D721Med (cell line): ENCODE data around the gene PPP1R12C.

ENCODE experiments used
- DNase-seq: peaks from one replicate; pipeline ENCODE4 v3.0.0; 2011; ENCODE audit warnings: low spot score; ENCODE audit not compliant: insufficient read length
- FAIRE-seq: peaks from 2 replicates; lab custom pipeline; 2011; peaks lifted over from hg19 to GRCh38; lab: Jason Lieb, UNC
- CTCF ChIP-seq: IDR thresholded peaks from 2 replicates; pipeline ENCODE4 v1.5.1; 2012; ENCODE audit warnings: mild to moderate bottlenecking, control low read depth; ENCODE audit not compliant: insufficient read depth; ENCODE audit errors: missing control alignments

The PPP1R12C gene

DNA sequence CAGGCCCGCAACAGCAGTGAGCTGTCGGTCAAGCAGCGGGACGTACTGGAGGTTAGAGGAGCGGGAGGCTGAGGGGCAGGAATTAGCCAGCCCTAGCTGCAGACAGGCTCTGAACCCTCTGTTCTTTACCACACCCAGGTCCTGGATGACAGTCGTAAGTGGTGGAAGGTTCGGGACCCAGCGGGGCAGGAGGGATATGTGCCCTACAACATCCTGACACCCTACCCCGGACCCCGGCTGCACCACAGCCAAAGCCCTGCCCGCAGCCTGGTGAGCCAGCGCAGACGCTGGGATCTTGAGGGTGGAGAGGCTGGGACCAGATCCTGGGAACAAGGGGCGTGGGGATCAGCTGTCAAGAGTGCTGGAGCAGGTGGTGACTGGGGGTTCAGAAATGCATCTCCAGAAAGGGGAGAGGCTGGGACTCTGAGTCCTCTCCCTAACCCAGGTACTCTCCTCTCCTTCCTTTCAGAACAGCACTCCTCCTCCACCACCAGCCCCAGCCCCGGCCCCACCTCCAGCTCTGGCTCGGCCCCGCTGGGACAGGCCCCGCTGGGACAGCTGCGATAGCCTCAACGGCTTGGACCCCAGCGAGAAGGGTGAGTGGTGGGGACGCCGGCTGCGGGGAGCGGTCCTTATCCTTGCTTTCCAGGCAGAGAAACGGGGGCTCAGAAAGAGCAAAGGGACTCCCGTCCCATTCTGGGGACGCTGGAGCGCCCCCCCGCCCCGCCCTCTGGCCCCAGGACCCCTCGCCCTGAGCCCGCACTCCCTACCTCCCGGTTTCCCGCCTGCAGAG, 31.3 kb downstream of the PPP1R12C start:
- FAIRE-seq (no peak), DNase-seq (no peak)
- TF ChIP-seq CTCF = no peak

- DNase-seq (no peak), FAIRE-seq (no peak)
- TF ChIP-seq CTCF = no peak
Observed at GRCh38 chr19:55084416-55084815, 33.0 kb downstream of the PPP1R12C start.

GRCh38 chr19:55083004-55083850, 34.2 kb downstream of the PPP1R12C start:
- FAIRE-seq = no peak

DNA sequence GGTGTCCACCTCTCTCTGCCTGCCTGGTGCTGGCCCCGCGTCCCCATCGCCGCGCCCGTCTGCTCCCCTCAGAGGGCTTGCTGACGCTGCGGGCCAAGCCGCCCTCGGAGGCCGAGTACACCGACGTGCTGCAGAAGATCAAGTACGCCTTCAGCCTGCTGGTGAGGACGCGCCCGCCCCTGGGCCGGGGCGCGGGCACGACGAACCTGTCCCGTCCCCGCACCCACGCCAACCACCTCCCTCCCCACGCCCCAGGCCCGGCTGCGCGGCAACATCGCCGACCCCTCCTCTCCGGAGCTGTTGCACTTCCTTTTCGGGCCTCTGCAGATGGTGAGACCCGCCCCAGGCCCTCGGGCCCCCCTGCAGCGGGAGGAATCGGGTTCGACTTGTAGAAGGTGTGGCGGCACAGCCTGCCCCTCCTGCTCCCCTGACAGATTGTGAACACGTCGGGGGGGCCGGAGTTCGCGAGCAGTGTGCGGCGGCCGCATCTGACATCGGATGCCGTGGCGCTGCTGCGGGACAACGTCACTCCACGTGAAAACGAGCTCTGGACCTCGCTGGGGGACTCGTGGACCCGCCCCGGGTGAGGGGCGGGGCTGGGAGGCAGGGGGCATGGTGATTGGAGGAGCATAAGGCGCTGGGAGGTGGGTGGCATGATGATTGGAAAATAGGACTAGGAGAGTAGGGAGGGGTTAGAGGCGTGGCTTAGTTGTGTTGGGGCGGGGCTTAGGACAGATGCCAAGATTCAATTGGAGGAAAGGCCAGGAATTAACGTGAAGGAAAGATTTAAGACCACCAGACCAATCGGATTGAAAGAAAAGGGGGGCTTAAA, 35.2 kb downstream of the PPP1R12C start:
- TF ChIP-seq CTCF = no peak
- FAIRE-seq (no peak), DNase-seq (peak; percentile 73)

More at GRCh38 chr19:55083004-55083850, 34.2 kb downstream of the PPP1R12C start:
- no peak for TF ChIP-seq CTCF
- no peak for DNase-seq

DNA sequence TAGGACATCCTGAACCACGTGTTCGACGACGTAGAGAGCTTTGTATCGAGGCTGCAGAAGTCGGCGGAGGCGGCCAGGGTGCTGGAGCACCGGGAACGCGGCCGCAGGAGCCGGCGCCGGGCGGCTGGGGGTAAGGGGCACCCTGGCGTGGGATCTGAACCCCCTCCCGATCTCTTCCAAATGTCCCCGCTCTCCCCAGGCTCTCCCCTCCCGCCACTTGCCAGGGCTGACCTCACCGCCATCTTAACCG, 35.7 kb downstream of the PPP1R12C start:
- no peak for TF ChIP-seq CTCF
- DNase-seq (no peak), FAIRE-seq (no peak)

- no peak for TF ChIP-seq CTCF
- DNase-seq (peak; percentile 96), FAIRE-seq (no peak)
Observed at GRCh38 chr19:55080968-55081769, 36.3 kb downstream of the PPP1R12C start.
